IMR-90 (cell line): ENCODE results near the gene AKR1C4. TPM values are rescaled to one million over a fixed set of nuclear protein-coding genes. Genes with fewer than 3 reads are reported as not detected.

Source experiments
- ATAC-seq: fragments of 200-7000 bp; cut with Tn5 transposase; 2 replicates; pipeline ENCODE4 v1.9.1; 2020; ENCODE audit warnings: low read depth, mild to moderate bottlenecking, moderate library complexity
- BruUV-seq: library from RNA; stranded (reverse); fragments of 400-500 nt; replicated peaks from 2 replicates; lab custom pipeline; 2021; lab: Mats Ljungman, UMichigan
- CTCF ChIA-PET: fragments of 300-600 bp; formaldehyde crosslinking; extraction: SDS; loops from one replicate; lab custom pipeline; 2021; ENCODE audit warnings: antibody characterized with exemption; lab: Yijun Ruan, JAX
- POLR2A ChIA-PET: fragments of 300-600 bp; sonication (Branson Sonifier 250); formaldehyde crosslinking; loops from one replicate; lab custom pipeline; 2022; ENCODE audit warnings: antibody characterized with exemption; ENCODE audit not compliant: unreplicated experiment; lab: Charles Lee
- DNase-seq: peaks from one replicate; pipeline ENCODE4 v3.0.0; 2013
- H2AFZ ChIP-seq: replicated peaks from 2 replicates; pipeline ENCODE3; 2013; ENCODE audit warnings: low read length, mild to moderate bottlenecking; ENCODE audit not compliant: poor library complexity
- H2AK5ac ChIP-seq: 2 replicates; pipeline ENCODE4 v1.6.1; 2013; ENCODE audit warnings: low read depth, low read length, inconsistent platforms
- H2AK9ac ChIP-seq: replicated peaks from 2 replicates; pipeline ENCODE3; 2013; ENCODE audit warnings: mild to moderate bottlenecking, low read depth, low read length, moderate library complexity; ENCODE audit not compliant: poor library complexity
- H2BK120ac ChIP-seq: 2 replicates; pipeline ENCODE4 v1.6.1; 2013; ENCODE audit warnings: low read depth, low read length, inconsistent platforms
- H2BK15ac ChIP-seq: 3 replicates; pipeline ENCODE4 v1.6.1; 2013; ENCODE audit warnings: low read depth, low read length, inconsistent platforms
- H2BK20ac ChIP-seq: 2 replicates; pipeline ENCODE4 v1.6.1; 2013; ENCODE audit warnings: low read depth, mild to moderate bottlenecking, inconsistent platforms, low read length, moderate library complexity
- H2BK5ac ChIP-seq: 2 replicates; pipeline ENCODE4 v1.6.1; 2013; ENCODE audit warnings: mild to moderate bottlenecking, low read depth, low read length, inconsistent platforms; ENCODE audit not compliant: poor library complexity, severe bottlenecking
- H3K14ac ChIP-seq: replicated peaks from 2 replicates; pipeline ENCODE4 v1.6.1; 2013; ENCODE audit warnings: low read depth, low read length, inconsistent platforms
- H3K18ac ChIP-seq: 2 replicates; pipeline ENCODE4 v1.6.1; 2013; ENCODE audit warnings: low read depth, low read length, control low read depth
- H3K23ac ChIP-seq: 2 replicates; pipeline ENCODE4 v1.6.1; 2013; ENCODE audit warnings: low read depth, low read length, inconsistent platforms
- H3K27ac ChIP-seq: 2 replicates; pipeline ENCODE4 v1.5.1; 2013; ENCODE audit warnings: mild to moderate bottlenecking, control low read depth, low read length; ENCODE audit not compliant: insufficient read depth
- H3K27me3 ChIP-seq: 2 replicates; pipeline ENCODE4 v1.6.1; 2013; ENCODE audit warnings: low read length; ENCODE audit not compliant: control insufficient read depth, insufficient read depth
- H3K36me3 ChIP-seq: 2 replicates; pipeline ENCODE4 v1.6.1; 2013; ENCODE audit warnings: low read length, mixed read lengths; ENCODE audit not compliant: control insufficient read depth, insufficient read depth
- H3K4ac ChIP-seq: 2 replicates; pipeline ENCODE4 v1.6.1; 2013; ENCODE audit warnings: low read depth, low read length, inconsistent platforms
- H3K4me1 ChIP-seq: 2 replicates; pipeline ENCODE4 v1.6.1; 2013; ENCODE audit warnings: low read length, mixed read lengths; ENCODE audit not compliant: control insufficient read depth, insufficient read depth
- H3K4me2 ChIP-seq: 2 replicates; pipeline ENCODE4 v1.6.1; 2013; ENCODE audit warnings: low read depth, mild to moderate bottlenecking, control low read depth, low read length, moderate library complexity
- H3K4me3 ChIP-seq: 2 replicates; pipeline ENCODE4 v1.5.1; 2013; ENCODE audit warnings: low read depth, mild to moderate bottlenecking, control low read depth, low read length, moderate library complexity; ENCODE audit not compliant: insufficient read depth
- H3K56ac ChIP-seq: 2 replicates; pipeline ENCODE4 v1.6.1; 2013; ENCODE audit warnings: low read length, inconsistent platforms; ENCODE audit not compliant: insufficient read depth; ENCODE audit errors: extremely low read depth
- H3K79me1 ChIP-seq, 2 experiments: 2 replicates each; pipeline ENCODE4 v1.6.1; 2013; ENCODE audit warnings: low read length in 2 of 2, inconsistent platforms in 1 of 2, low read depth in 1 of 2
- H3K9ac ChIP-seq: 2 replicates; pipeline ENCODE4 v1.6.1; 2013; ENCODE audit warnings: low read depth, low read length, control low read depth
- H3K9me1 ChIP-seq: 2 replicates; pipeline ENCODE4 v1.6.1; 2013; ENCODE audit warnings: low read length, inconsistent platforms; ENCODE audit not compliant: insufficient read depth
- H3K9me3 ChIP-seq: 2 replicates; pipeline ENCODE4 v1.6.1; 2013; ENCODE audit warnings: low read length; ENCODE audit not compliant: control insufficient read depth, insufficient read depth
- H4K20me1 ChIP-seq: 2 replicates; pipeline ENCODE4 v1.6.1; 2013; ENCODE audit warnings: low read length, inconsistent platforms; ENCODE audit not compliant: insufficient read depth
- H4K5ac ChIP-seq: 2 replicates; pipeline ENCODE4 v1.6.1; 2013; ENCODE audit warnings: mild to moderate bottlenecking, low read depth, low read length, control low read depth
- H4K8ac ChIP-seq, 2 experiments: 2 replicates each; pipeline ENCODE4 v1.6.1; 2013; ENCODE audit warnings: low read depth in 2 of 2, low read length in 2 of 2, control low read depth in 1 of 2, inconsistent platforms in 1 of 2
- H4K91ac ChIP-seq: 2 replicates; pipeline ENCODE4 v1.6.1; 2013; ENCODE audit warnings: low read depth, low read length, inconsistent platforms; ENCODE audit not compliant: insufficient read depth
- BHLHE40 ChIP-seq: fragments of 150-350 bp; IDR thresholded peaks from 2 replicates; pipeline ENCODE4 v1.6.1; 2016; ENCODE audit warnings: mild to moderate bottlenecking, low read depth, low read length
- CTCF ChIP-seq: conservative IDR thresholded peaks from 2 replicates; pipeline ENCODE4 v1.5.1; 2012; ENCODE audit warnings: mild to moderate bottlenecking, low read depth, low read length, improper control_type of control experiment
- ELK1 ChIP-seq: fragments of 150-350 bp; IDR thresholded peaks from 2 replicates; pipeline ENCODE4 v1.6.1; 2016; ENCODE audit warnings: low read depth, mild to moderate bottlenecking, low read length, moderate library complexity, borderline replicate concordance
- FOS ChIP-seq: fragments of 150-350 bp; IDR thresholded peaks from 2 replicates; pipeline ENCODE4 v1.6.1; 2016; ENCODE audit warnings: low read depth, low read length
- MAFK ChIP-seq: IDR thresholded peaks from 2 replicates; pipeline ENCODE4 v1.6.1; 2012; ENCODE audit warnings: low read depth, low read length, improper control_type of control experiment
- MAZ ChIP-seq: IDR thresholded peaks from 2 replicates; pipeline ENCODE4 v1.6.1; 2012; ENCODE audit warnings: low read depth, mild to moderate bottlenecking, low read length, improper control_type of control experiment, moderate library complexity, borderline replicate concordance
- MXI1 ChIP-seq: IDR thresholded peaks from 2 replicates; pipeline ENCODE4 v1.6.1; 2012; ENCODE audit warnings: low read depth, mild to moderate bottlenecking, low read length, moderate library complexity, borderline replicate concordance
- POLR2A ChIP-seq: IDR thresholded peaks from 2 replicates; pipeline ENCODE4 v1.6.1; 2012; ENCODE audit warnings: mild to moderate bottlenecking, low read depth, low read length
- RFX5 ChIP-seq: IDR thresholded peaks from 2 replicates; pipeline ENCODE4 v1.8.0; 2012; ENCODE audit warnings: low read depth, mild to moderate bottlenecking, low read length, moderate library complexity
- WGBS, 2 experiments: methylation state at CpG; one replicate each; pipeline versions ENCODE4 v1.1.5 to v1.1.7; 2013; ENCODE audit warnings: missing lambda C conversion rate in 2 of 2; ENCODE audit not compliant: insufficient read length in 1 of 2; ENCODE audit errors: extremely low coverage in 2 of 2; 5-methylcytosine and 5-hydroxymethylcytosine counted together
- dilution Hi-C: fragments of 300-500 bp; cut with HindIII; formaldehyde crosslinking; loops from one replicate; pipeline ENCODE4 v1.14.3; 2018; ENCODE audit warnings: low sequenced_read_pairs; ENCODE audit not compliant: unreplicated experiment
- in situ Hi-C: fragments of 300-500 bp; cut with MboI; formaldehyde crosslinking; loops from 3 replicates; pipeline ENCODE4 v1.14.3; 2019; ENCODE audit warnings: low sequenced_read_pairs, inconsistent platforms, mixed read lengths
- intact Hi-C: fragments of 100-400 bp; cut with micrococcal nuclease; formaldehyde crosslinking; loops from 2 replicates; pipeline ENCODE4 v1.10.0; 2022
- polyA plus RNA-seq, 3 experiments: library from polyadenylated mRNA; depleted of rRNA; stranded (reverse); fragments of >200 nt; gene quantifications; 2 replicates each; pipeline ENCODE4 v1.2.3, GENCODE V29; 2012; ENCODE audit warnings: low replicate concordance in 1 of 3
- total RNA-seq: library from RNA; depleted of rRNA; stranded (reverse); fragments of >200 nt; gene quantifications from 2 replicates; pipeline ENCODE4 v1.2.3, GENCODE V29; 2012

AKR1C4 gene
- total and polyA plus RNA-seq, 2 of the 4 experiments (the other 2 are of a cell fraction) = not detected

GRCh38 chr10:5187867-5188266 lies 8.8 kb upstream of the AKR1C4 start:
- H2AFZ ChIP-seq = no peak overlapping the region
- no peaks in the 10 kb centered on the region for H4K20me1 ChIP-seq
- no peak overlapping the region for H3K9ac ChIP-seq
- WGBS, 2 experiments = no CpG with 5 or more reads among the region's 5 CpGs
- DNase-seq (no peak), ATAC-seq (no peak)
- H3K18ac ChIP-seq = no peak overlapping the region
- H3K4ac ChIP-seq = no peak overlapping the region
- POLR2A ChIA-PET = no interaction called here
- no peak overlapping the region for H2AK9ac ChIP-seq
- in situ Hi-C loops (no loop called here), intact Hi-C loops (no loop called here), dilution Hi-C loops (no loop called here)
- no peak overlapping the region for H3K4me3 ChIP-seq
- no peak overlapping the region for H3K27ac ChIP-seq
- no peak overlapping the region for H3K56ac ChIP-seq
- H2BK20ac ChIP-seq = no peak overlapping the region
- no peak overlapping the region for H3K23ac ChIP-seq
- no peaks in the 10 kb centered on the region for H3K4me1 ChIP-seq
- no peak overlapping the region for H4K8ac ChIP-seq
- no peaks in the 10 kb centered on the region for H3K27me3 ChIP-seq
- BruUV-seq = no TSS peak
- no peaks in the 10 kb centered on the region for H3K9me1 ChIP-seq
- H2BK120ac ChIP-seq = no peak overlapping the region
- H3K9me3 ChIP-seq = no peaks in the 10 kb centered on the region
- CTCF ChIA-PET = no interaction called here
- no peaks in the 10 kb centered on the region for H3K36me3 ChIP-seq
- TF ChIP-seq BHLHE40 (no peak), ELK1 (no peak), FOS (no peak), RFX5 (no peak), MAZ (no peak), CTCF (no peak), MXI1 (no peak), MAFK (no peak), POLR2A (no peak)
- H3K4me2 ChIP-seq = no peak overlapping the region
- no peak overlapping the region for H2BK15ac ChIP-seq
- H3K79me1 ChIP-seq = no peaks in the 10 kb centered on the region
- no peak overlapping the region for H2BK5ac ChIP-seq
- no peak overlapping the region for H4K5ac ChIP-seq
- no peak overlapping the region for H3K14ac ChIP-seq
- no peak overlapping the region for H4K91ac ChIP-seq
- no peak overlapping the region for H2AK5ac ChIP-seq
